SK-N-SH treated with all-trans-retinoic acid at 6 μM for 48 hours (cell line): ENCODE data around the gene CTTNBP2NL.

Experiments used
- ATAC-seq: fragments of 200-7000 bp; cut with Tn5 transposase; 3 replicates; pipeline ENCODE4 v1.9.1; 2020; ENCODE audit warnings: mild to moderate bottlenecking, moderate library complexity
- ARNTL ChIP-seq: fragments of 450-650 bp; formaldehyde crosslinking; IDR thresholded peaks from 2 replicates; pipeline ENCODE4 v1.5.0; 2020; ENCODE audit warnings: low read depth, mild to moderate bottlenecking, moderate library complexity, borderline replicate concordance
- BACH2 ChIP-seq: fragments of 250-450 bp; sonication (Bioruptor Pico); IDR thresholded peaks from 2 replicates; pipeline ENCODE4 v1.9.0; 2021; ENCODE audit warnings: mild to moderate bottlenecking, borderline replicate concordance
- CREB5 ChIP-seq: fragments of 250-450 bp; sonication (Bioruptor Pico); IDR thresholded peaks from 2 replicates; pipeline ENCODE4 v1.5.1; 2020; ENCODE audit warnings: low read depth, mild to moderate bottlenecking, moderate library complexity
- CSRNP3 ChIP-seq: fragments of 250-450 bp; sonication (Bioruptor Pico); IDR thresholded peaks from 2 replicates; pipeline ENCODE4 v1.5.1; 2021; ENCODE audit warnings: mild to moderate bottlenecking, moderate library complexity
- ESRRG ChIP-seq: fragments of 250-450 bp; sonication (Bioruptor Pico); IDR thresholded peaks from 2 replicates; pipeline ENCODE4 v1.6.1; 2021; ENCODE audit warnings: mild to moderate bottlenecking
- GLIS3 ChIP-seq: fragments of 250-450 bp; sonication (Bioruptor Pico); IDR thresholded peaks from 2 replicates; pipeline ENCODE4 v1.5.0; 2020; ENCODE audit warnings: mild to moderate bottlenecking, moderate library complexity
- OSR1 ChIP-seq: fragments of 250-450 bp; sonication (Bioruptor Pico); IDR thresholded peaks from 2 replicates; pipeline ENCODE4 v1.8.0; 2022; ENCODE audit warnings: moderate library complexity, mild to moderate bottlenecking, inconsistent platforms
- PATZ1 ChIP-seq: fragments of 250-450 bp; sonication (Bioruptor Pico); IDR thresholded peaks from 2 replicates; pipeline ENCODE4 v1.8.0; 2020; ENCODE audit warnings: mild to moderate bottlenecking, moderate library complexity, borderline replicate concordance
- PPARA ChIP-seq: fragments of 250-450 bp; sonication (Bioruptor Pico); IDR thresholded peaks from 2 replicates; pipeline ENCODE4 v1.5.0; 2020; ENCODE audit warnings: mild to moderate bottlenecking, borderline replicate concordance
- RARB ChIP-seq: fragments of 250-450 bp; sonication (Bioruptor Pico); IDR thresholded peaks from 2 replicates; pipeline ENCODE4 v1.8.0; 2021; ENCODE audit warnings: mild to moderate bottlenecking, moderate library complexity
- SNAI2 ChIP-seq: fragments of 250-450 bp; sonication (Bioruptor Pico); IDR thresholded peaks from 2 replicates; pipeline ENCODE4 v1.5.0; 2020; ENCODE audit warnings: mild to moderate bottlenecking, moderate library complexity
- TCF4 ChIP-seq: fragments of 250-450 bp; sonication (Bioruptor Pico); IDR thresholded peaks from 2 replicates; pipeline ENCODE4 v1.8.0; 2021; ENCODE audit warnings: mild to moderate bottlenecking, moderate library complexity, borderline replicate concordance
- TOX ChIP-seq: fragments of 250-450 bp; sonication (Bioruptor Pico); IDR thresholded peaks from 2 replicates; pipeline ENCODE4 v1.8.0; 2021; ENCODE audit warnings: mild to moderate bottlenecking, moderate library complexity, borderline replicate concordance
- TSHZ2 ChIP-seq: fragments of 250-450 bp; sonication (Bioruptor Pico); IDR thresholded peaks from 2 replicates; pipeline ENCODE4 v1.5.0; 2020; ENCODE audit warnings: mild to moderate bottlenecking, moderate library complexity
- ZC3H10 ChIP-seq: fragments of 250-450 bp; sonication (Bioruptor Pico); IDR thresholded peaks from 2 replicates; pipeline ENCODE4 v1.5.1; 2021; ENCODE audit warnings: mild to moderate bottlenecking, moderate library complexity
- ZFP3 ChIP-seq: fragments of 250-450 bp; sonication (Bioruptor Pico); IDR thresholded peaks from 2 replicates; pipeline ENCODE4 v1.5.0; 2020; ENCODE audit warnings: mild to moderate bottlenecking, moderate library complexity
- ZNF565 ChIP-seq: fragments of 450-650 bp; formaldehyde crosslinking; conservative IDR thresholded peaks from 2 replicates; pipeline ENCODE4 v1.5.0; 2020; ENCODE audit warnings: low read depth, mild to moderate bottlenecking, moderate library complexity
- ZNF70 ChIP-seq: fragments of 450-650 bp; formaldehyde crosslinking; IDR thresholded peaks from 2 replicates; pipeline ENCODE4 v1.5.0; 2020; ENCODE audit warnings: mild to moderate bottlenecking, moderate library complexity
- ZNF8 ChIP-seq: fragments of 450-650 bp; formaldehyde crosslinking; IDR thresholded peaks from 2 replicates; pipeline ENCODE4 v1.5.0; 2020; ENCODE audit warnings: mild to moderate bottlenecking, moderate library complexity

CTTNBP2NL gene

GRCh38 chr1:112509005-112509659 is 113.1 kb downstream of the CTTNBP2NL start:
- peak; percentile 22 for ATAC-seq
- TF ChIP-seq TCF4 (CRISPR knock-in tag), result no peak
- TF ChIP-seq OSR1, result no peak
- TF ChIP-seq PATZ1 (CRISPR knock-in tag), result no peak
- TF ChIP-seq ESRRG (CRISPR knock-in tag), result no peak

- ATAC-seq, result no peak
- TF ChIP-seq RARB (CRISPR knock-in tag) (no peak), ZNF8 (CRISPR knock-in tag) (no peak), OSR1 (no peak), ARNTL (CRISPR knock-in tag) (no peak), GLIS3 (no peak), CSRNP3 (CRISPR knock-in tag) (no peak), TOX (CRISPR knock-in tag) (no peak), TSHZ2 (CRISPR knock-in tag) (no peak), ZC3H10 (CRISPR knock-in tag) (no peak), BACH2 (CRISPR knock-in tag) (no peak), CREB5 (CRISPR knock-in tag) (no peak), ZFP3 (CRISPR knock-in tag) (no peak), SNAI2 (no peak), PPARA (CRISPR knock-in tag) (no peak), TCF4 (CRISPR knock-in tag) (no peak), ZNF70 (CRISPR knock-in tag) (no peak), ZNF565 (CRISPR knock-in tag) (no peak)
Measured at GRCh38 chr1:112509660-112510178, 113.7 kb downstream of the CTTNBP2NL start.

- no peak for TF ChIP-seq ZNF565 (CRISPR knock-in tag)
- no peak for ATAC-seq
Measured at GRCh38 chr1:112510340-112510739, 114.3 kb downstream of the CTTNBP2NL start.
